Colonic mucosa (tissue), 4 donors: ENCODE results near the gene IMMP2L. TPM values are rescaled to one million over a fixed set of nuclear protein-coding genes. Genes with fewer than 3 reads are reported as not detected.

Experiments used
- DNase-seq: peaks from one replicate; pipeline ENCODE4 v3.0.0-alpha.2; 2020
- H3K27ac ChIP-seq: fragments of 200-600 bp; one replicate; pipeline ENCODE4 v1.8.0; 2021
- H3K27me3 ChIP-seq: fragments of 200-600 bp; one replicate; pipeline ENCODE4 v1.8.0; 2021
- H3K36me3 ChIP-seq: fragments of 200-600 bp; one replicate; pipeline ENCODE4 v1.8.0; 2021
- H3K4me1 ChIP-seq: fragments of 200-600 bp; one replicate; pipeline ENCODE4 v1.8.0; 2021; ENCODE audit warnings: mild to moderate bottlenecking
- H3K4me3 ChIP-seq: fragments of 200-600 bp; one replicate; pipeline ENCODE4 v1.8.0; 2021
- H3K9ac ChIP-seq, 2 donors: one replicate each; pipeline ENCODE4 v1.7.0; 2013; ENCODE audit warnings: control low read depth in 2 of 2, low read depth in 2 of 2, low read length in 2 of 2
- H3K9me3 ChIP-seq: fragments of 200-600 bp; one replicate; pipeline ENCODE4 v1.8.0; 2021
- intact Hi-C: fragments of 100-400 bp; cut with DNase I; formaldehyde crosslinking; loops from one replicate; pipeline ENCODE4 v1.14.1; 2022
- total RNA-seq, 2 donors: library from RNA; stranded (reverse); fragmentation: NEBNext Ultra II Directional in 1 of 2; extraction: Animal tissue kit (Norgen Biotek cat#: 25700) in 1 of 2; gene quantifications; one replicate each; pipeline ENCODE4 v1.2.1, GENCODE V29; 2021
- TF ChIP-seq, protein P1 (sequence below): fragments of 200-600 bp; IDR thresholded peaks from one replicate; pipeline ENCODE4 v1.8.0; 2022; ENCODE audit warnings: antibody characterized with exemption, mild to moderate bottlenecking
- donor health status: healthy.
- donor health status: DM: no; HTN: no; CAD: no.
- donor health status: DM: no; HTN: no; CAD: no.

Gene IMMP2L
- total RNA-seq, 2 donors from 2014 or later = 13.4 to 15.4 TPM

GRCh38 chr7:111232249-111233084 is 329.8 kb downstream of the IMMP2L start:
- no peak overlapping the region for H3K9ac ChIP-seq
- H3K27me3 ChIP-seq = no peaks in the 10 kb centered on the region
- H3K36me3 ChIP-seq = no peaks in the 10 kb centered on the region
- H3K9me3 ChIP-seq = no peaks in the 10 kb centered on the region
- DNase-seq = no peak
- no peak overlapping the region for H3K27ac ChIP-seq
- H3K4me1 ChIP-seq = no peaks in the 10 kb centered on the region
- TF ChIP-seq, protein P1, sequence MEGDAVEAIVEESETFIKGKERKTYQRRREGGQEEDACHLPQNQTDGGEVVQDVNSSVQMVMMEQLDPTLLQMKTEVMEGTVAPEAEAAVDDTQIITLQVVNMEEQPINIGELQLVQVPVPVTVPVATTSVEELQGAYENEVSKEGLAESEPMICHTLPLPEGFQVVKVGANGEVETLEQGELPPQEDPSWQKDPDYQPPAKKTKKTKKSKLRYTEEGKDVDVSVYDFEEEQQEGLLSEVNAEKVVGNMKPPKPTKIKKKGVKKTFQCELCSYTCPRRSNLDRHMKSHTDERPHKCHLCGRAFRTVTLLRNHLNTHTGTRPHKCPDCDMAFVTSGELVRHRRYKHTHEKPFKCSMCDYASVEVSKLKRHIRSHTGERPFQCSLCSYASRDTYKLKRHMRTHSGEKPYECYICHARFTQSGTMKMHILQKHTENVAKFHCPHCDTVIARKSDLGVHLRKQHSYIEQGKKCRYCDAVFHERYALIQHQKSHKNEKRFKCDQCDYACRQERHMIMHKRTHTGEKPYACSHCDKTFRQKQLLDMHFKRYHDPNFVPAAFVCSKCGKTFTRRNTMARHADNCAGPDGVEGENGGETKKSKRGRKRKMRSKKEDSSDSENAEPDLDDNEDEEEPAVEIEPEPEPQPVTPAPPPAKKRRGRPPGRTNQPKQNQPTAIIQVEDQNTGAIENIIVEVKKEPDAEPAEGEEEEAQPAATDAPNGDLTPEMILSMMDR = no peak
- H3K4me3 ChIP-seq = no peak overlapping the region
- intact Hi-C loops = no loop called here

DNA sequence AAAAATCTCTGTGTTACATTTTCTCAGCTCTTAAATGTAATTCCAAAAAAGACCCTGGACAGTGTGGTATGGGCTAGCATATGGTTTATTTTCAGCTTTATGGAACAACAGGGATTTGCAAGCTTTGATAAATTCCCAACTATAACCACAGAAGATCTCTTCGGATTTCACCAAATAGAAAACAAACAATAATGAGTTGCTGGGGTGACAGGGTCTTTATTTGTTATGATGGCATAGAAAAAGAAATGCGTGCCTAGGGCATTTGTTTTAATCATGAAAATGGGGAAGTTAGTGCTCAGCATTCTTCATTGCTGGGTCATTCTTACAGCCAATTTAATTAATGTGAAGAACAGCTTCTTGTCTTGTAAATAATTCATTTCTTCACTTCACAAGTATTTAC is 332.4 kb downstream of the IMMP2L start:
- TF ChIP-seq, protein P1 = no peak
- intact Hi-C loops = no loop called here
- no peak for DNase-seq
- Histone ChIP-seq H3K27me3 (no peaks in the 10 kb centered on the region), H3K9ac (no peak overlapping the region), H3K4me3 (no peak overlapping the region), H3K4me1 (no peaks in the 10 kb centered on the region), H3K36me3 (no peaks in the 10 kb centered on the region), H3K9me3 (no peaks in the 10 kb centered on the region), H3K27ac (no peak overlapping the region)

DNA sequence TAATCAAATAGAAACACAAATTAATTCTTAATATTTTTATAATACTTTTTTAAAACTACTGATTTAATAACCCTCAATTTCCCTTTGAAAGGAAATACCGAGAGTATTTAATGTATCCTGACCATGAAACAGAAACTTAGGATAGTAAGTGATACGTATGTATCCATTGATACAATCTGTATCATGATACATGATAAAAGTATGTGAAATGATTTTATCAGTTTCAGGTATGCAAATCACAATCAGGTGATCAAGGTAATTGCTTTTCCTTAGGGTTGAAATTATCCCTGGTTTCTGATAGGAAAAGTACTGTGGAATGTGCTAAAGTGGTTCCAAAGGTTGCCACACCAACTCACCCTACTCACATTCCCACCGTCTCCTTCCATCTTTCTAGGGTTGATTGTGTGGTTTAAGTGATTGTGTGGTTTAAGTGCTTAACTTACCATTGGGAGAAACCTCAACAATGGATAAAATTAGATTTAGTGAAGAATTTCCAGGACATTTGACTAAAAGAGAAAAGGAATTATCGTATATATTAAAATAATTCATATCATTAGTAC is 333.0 kb downstream of the IMMP2L start:
- H3K4me3 ChIP-seq = no peak overlapping the region
- TF ChIP-seq, protein P1 = no peak
- H3K4me1 ChIP-seq = no peaks in the 10 kb centered on the region
- no peak overlapping the region for H3K27ac ChIP-seq
- no peaks in the 10 kb centered on the region for H3K36me3 ChIP-seq
- no peaks in the 10 kb centered on the region for H3K27me3 ChIP-seq
- no peak for DNase-seq
- H3K9ac ChIP-seq = no peak overlapping the region
- no peaks in the 10 kb centered on the region for H3K9me3 ChIP-seq
- intact Hi-C loops = no loop called here

DNA sequence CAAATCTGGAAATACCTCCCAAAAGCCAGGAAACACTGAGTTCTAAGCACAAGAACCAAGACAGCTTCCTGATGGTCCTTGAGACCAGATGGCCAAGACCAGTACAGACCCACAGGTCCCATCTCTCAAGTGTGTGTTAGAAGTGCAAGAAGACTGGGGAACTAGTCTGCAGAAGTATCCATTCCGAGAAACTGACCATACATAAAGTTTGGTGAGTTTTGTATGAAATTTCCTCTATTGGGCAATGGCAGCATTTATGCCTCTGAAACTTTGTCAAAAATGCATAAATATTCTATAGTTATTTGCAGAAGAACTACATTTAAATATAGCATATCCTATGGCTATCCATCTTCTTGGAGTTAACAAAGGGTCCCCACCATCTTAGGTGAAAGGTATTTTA is 333.9 kb downstream of the IMMP2L start:
- no peaks in the 10 kb centered on the region for H3K27me3 ChIP-seq
- no peaks in the 10 kb centered on the region for H3K9me3 ChIP-seq
- no peak overlapping the region for H3K9ac ChIP-seq
- H3K4me3 ChIP-seq = no peak overlapping the region
- H3K27ac ChIP-seq = no peak overlapping the region
- no peaks in the 10 kb centered on the region for H3K4me1 ChIP-seq
- DNase-seq = no peak
- intact Hi-C loops = no loop called here
- no peaks in the 10 kb centered on the region for H3K36me3 ChIP-seq
- TF ChIP-seq, protein P1 = no peak

GRCh38 chr7:111226800-111227199 is 335.5 kb downstream of the IMMP2L start:
- TF ChIP-seq, protein P1 = no peak

More at GRCh38 chr7:111226800-111227199, 335.5 kb downstream of the IMMP2L start:
- H3K36me3 ChIP-seq = no peaks in the 10 kb centered on the region
- H3K9ac ChIP-seq = no peak overlapping the region
- no peaks in the 10 kb centered on the region for H3K9me3 ChIP-seq
- DNase-seq = no peak
- no peaks in the 10 kb centered on the region for H3K4me1 ChIP-seq
- no peaks in the 10 kb centered on the region for H3K27me3 ChIP-seq
- intact Hi-C loops = no loop called here
- H3K4me3 ChIP-seq = no peak overlapping the region
- H3K27ac ChIP-seq = no peak overlapping the region
